Measurements from ENCODE around the gene FAAP100. TPM values are rescaled to one million over a fixed set of nuclear protein-coding genes. Genes with fewer than 3 reads are reported as not detected.

Gene FAAP100
- polyA plus RNA-seq, 1 of the 3 experiments (the other 2 are of a cell fraction), result 18.9 TPM

DNA sequence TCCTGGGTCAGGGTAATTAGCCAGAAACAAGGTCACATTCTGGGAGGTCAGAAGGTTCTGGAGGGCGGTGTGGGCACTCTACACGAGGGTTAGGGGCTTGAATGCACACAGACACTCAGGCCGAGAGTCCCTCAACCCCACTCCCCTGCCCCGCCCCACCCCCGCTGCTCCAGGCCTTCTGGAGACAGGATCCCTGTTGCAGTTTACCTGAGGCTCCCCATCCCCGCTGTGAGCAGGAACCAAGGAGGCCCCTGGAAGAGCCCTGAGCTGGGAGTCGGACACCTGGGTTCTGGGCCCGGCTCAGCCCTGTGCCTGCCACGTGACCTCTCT lies 35.2 kb downstream of the FAAP100 start:
- peaks cover 17 to 27% of the 10 kb centered on the region in 2 experiments; a peak in 3 of 4 replicates for H3K4me1 ChIP-seq (ENCODE audit: control insufficient read depth in 1 of 2, insufficient read depth in 2 of 2, low read depth in 1 of 2, low read length in 1 of 2)
- H3K9me2 ChIP-seq, result no peaks in the 10 kb centered on the region
- peak overlapping the region; percentile 98 for H3K4me2 ChIP-seq
- TF ChIP-seq MEF2A (IDR thresholded peaks at IDR 0.05; ENCODE audit: borderline replicate concordance, low read depth) (no peak), FOXJ3 (CRISPR knock-in tag; IDR thresholded peaks at IDR 0.05) (no peak), NFIC (IDR thresholded peaks at IDR 0.05; ENCODE audit: borderline replicate concordance) (no peak), GATA2 (CRISPR knock-in tag; IDR thresholded peaks at IDR 0.05) (no peak), SMC3 (IDR thresholded peaks at IDR 0.05; ENCODE audit: low read depth, low read length) (no peak), TCF12 (IDR thresholded peaks at IDR 0.05) (no peak), RFX5 (IDR thresholded peaks at IDR 0.05; ENCODE audit: low read length) (no peak), RAD21 (IDR thresholded peaks at IDR 0.05; ENCODE audit: low read length) (no peak), RXRA (IDR thresholded peaks at IDR 0.05; ENCODE audit: borderline replicate concordance, low read depth) (no peak), YY1 (IDR thresholded peaks at IDR 0.05; ENCODE audit: low read depth) (no peak), TEAD4 (IDR thresholded peaks at IDR 0.05; ENCODE audit: borderline replicate concordance, insufficient read depth) (no peak), POLR2AphosphoS5 (IDR thresholded peaks at IDR 0.05; ENCODE audit: low read depth, low read length) (no peak), GABPA (IDR thresholded peaks at IDR 0.05; ENCODE audit: low read depth) (no peak), MXI1 (IDR thresholded peaks at IDR 0.05; ENCODE audit: low read depth, low read length) (no peak), EP300 (IDR thresholded peaks at IDR 0.05; ENCODE audit: borderline replicate concordance in 1 of 2, low read depth in 1 of 2, low read length in 1 of 2) (no peak)
- TF ChIP-seq, protein P1, sequence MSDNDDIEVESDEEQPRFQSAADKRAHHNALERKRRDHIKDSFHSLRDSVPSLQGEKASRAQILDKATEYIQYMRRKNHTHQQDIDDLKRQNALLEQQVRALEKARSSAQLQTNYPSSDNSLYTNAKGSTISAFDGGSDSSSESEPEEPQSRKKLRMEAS (IDR thresholded peaks at IDR 0.05; ENCODE audit: low read depth), result no peak
- TF ChIP-seq, protein P2, sequence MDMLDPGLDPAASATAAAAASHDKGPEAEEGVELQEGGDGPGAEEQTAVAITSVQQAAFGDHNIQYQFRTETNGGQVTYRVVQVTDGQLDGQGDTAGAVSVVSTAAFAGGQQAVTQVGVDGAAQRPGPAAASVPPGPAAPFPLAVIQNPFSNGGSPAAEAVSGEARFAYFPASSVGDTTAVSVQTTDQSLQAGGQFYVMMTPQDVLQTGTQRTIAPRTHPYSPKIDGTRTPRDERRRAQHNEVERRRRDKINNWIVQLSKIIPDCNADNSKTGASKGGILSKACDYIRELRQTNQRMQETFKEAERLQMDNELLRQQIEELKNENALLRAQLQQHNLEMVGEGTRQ (IDR thresholded peaks at IDR 0.05; ENCODE audit: borderline replicate concordance, low read depth, low read length), result no peak
- TF ChIP-seq, protein P3, sequence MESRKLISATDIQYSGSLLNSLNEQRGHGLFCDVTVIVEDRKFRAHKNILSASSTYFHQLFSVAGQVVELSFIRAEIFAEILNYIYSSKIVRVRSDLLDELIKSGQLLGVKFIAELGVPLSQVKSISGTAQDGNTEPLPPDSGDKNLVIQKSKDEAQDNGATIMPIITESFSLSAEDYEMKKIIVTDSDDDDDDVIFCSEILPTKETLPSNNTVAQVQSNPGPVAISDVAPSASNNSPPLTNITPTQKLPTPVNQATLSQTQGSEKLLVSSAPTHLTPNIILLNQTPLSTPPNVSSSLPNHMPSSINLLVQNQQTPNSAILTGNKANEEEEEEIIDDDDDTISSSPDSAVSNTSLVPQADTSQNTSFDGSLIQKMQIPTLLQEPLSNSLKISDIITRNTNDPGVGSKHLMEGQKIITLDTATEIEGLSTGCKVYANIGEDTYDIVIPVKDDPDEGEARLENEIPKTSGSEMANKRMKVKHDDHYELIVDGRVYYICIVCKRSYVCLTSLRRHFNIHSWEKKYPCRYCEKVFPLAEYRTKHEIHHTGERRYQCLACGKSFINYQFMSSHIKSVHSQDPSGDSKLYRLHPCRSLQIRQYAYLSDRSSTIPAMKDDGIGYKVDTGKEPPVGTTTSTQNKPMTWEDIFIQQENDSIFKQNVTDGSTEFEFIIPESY (IDR thresholded peaks at IDR 0.05; ENCODE audit: borderline replicate concordance, low read depth), result no peak
- no peak for DNase-seq
- no peaks in the 10 kb centered on the region for H3K27me3 ChIP-seq (ENCODE audit: insufficient read depth)
- no peak overlapping the region for H2AFZ ChIP-seq (ENCODE audit: low read depth)
- H4K20me1 ChIP-seq (ENCODE audit: insufficient read depth), result peaks cover 35% of the 10 kb centered on the region
- ChIA-PET POLR2A (no interaction called here), CTCF (no interaction called here)
- H3K9me3 ChIP-seq, result no peaks in the 10 kb centered on the region
- WGBS (ENCODE audit: low lambda C conversion rate), result no CpG with 5 or more reads among the region's 9 CpGs
- H3K36me3 ChIP-seq (replicated peaks in 1 of 2; ENCODE audit: control insufficient read depth in 1 of 2, insufficient read depth in 2 of 2, low read length in 1 of 2), result peaks cover 3 to 6% of the 10 kb centered on the region in 2 experiments
- peaks cover 84% of the 10 kb centered on the region for H3K79me2 ChIP-seq (ENCODE audit: insufficient read depth)
- peaks cover 44% of the 10 kb centered on the region for H3F3A ChIP-seq (replicated peaks; ENCODE audit: insufficient read depth)
- H3K9ac ChIP-seq, result no peak overlapping the region; the same call in 1 of the 2 replicates
- no peak overlapping the region for H3K27ac ChIP-seq (ENCODE audit: low read depth in 2 of 2, low read length in 1 of 2)
- H3K4me3 ChIP-seq (ENCODE audit: low read depth in 2 of 2, low read length in 1 of 2), result peak overlapping the region in 1 of 2 experiments; percentile 73; a peak in 2 of 4 replicates
